Memory B cell (primary cell): ENCODE results near the gene SPDYE17.
"Not testable (repeated sequence)": the region's sequence is repeated elsewhere in the genome, so short reads cannot be mapped to it uniquely, and the experiment has no call there.

Experiments
- ATAC-seq: fragments of 150-1000 bp; cut with Tn5 transposase; 2 replicates; pipeline ENCODE4 v1.10.0; 2021; ENCODE audit warnings: low read depth, mild to moderate bottlenecking, moderate library complexity
- DNase-seq, 2 donors: peaks; one replicate each; pipeline ENCODE4 v3.0.0; 2022; ENCODE audit warnings: low spot score in 2 of 2
- H3K27ac Mint-ChIP-seq: one replicate; pipeline ENCODE4 v1.8.0; 2022; ENCODE audit warnings: mild to moderate bottlenecking, moderate library complexity, mixed read lengths
- H3K27me3 Mint-ChIP-seq: one replicate; pipeline ENCODE4 v1.8.0; 2022; ENCODE audit warnings: mixed read lengths
- H3K36me3 Mint-ChIP-seq: one replicate; pipeline ENCODE4 v1.8.0; 2022; ENCODE audit warnings: mild to moderate bottlenecking, mixed read lengths
- H3K4me1 Mint-ChIP-seq: one replicate; pipeline ENCODE4 v1.8.0; 2022; ENCODE audit warnings: mixed read lengths
- H3K4me3 Mint-ChIP-seq: one replicate; pipeline ENCODE4 v1.8.0; 2022; ENCODE audit warnings: mild to moderate bottlenecking, moderate library complexity, mixed read lengths
- H3K9me3 Mint-ChIP-seq: one replicate; pipeline ENCODE4 v1.8.0; 2022; ENCODE audit warnings: mixed read lengths

Gene SPDYE17

GRCh38 chr7:77032261-77032660, at the start of gene SPDYE17:
Gene SPDYE17, minus strand, starts transcription at chr7:77032361. Its CDS starts 1,791 bp downstream, at chr7:77030570.
- not testable (repeated sequence) for H3K36me3 Mint-ChIP-seq, H3K4me1 Mint-ChIP-seq, H3K27ac Mint-ChIP-seq, H3K27me3 Mint-ChIP-seq, ATAC-seq, H3K4me3 Mint-ChIP-seq, H3K9me3 Mint-ChIP-seq, DNase-seq

- peaks cover 11% of the 10 kb centered on the region for H3K36me3 Mint-ChIP-seq
- not testable (repeated sequence) for H3K27me3 Mint-ChIP-seq, ATAC-seq, DNase-seq, H3K9me3 Mint-ChIP-seq, H3K4me3 Mint-ChIP-seq, H3K27ac Mint-ChIP-seq, H3K4me1 Mint-ChIP-seq
These were observed 48.1 kb upstream of the SPDYE17 start for GRCh38 chr7:77080236-77080635.

GRCh38 chr7:77079624-77080023, 47.5 kb upstream of the SPDYE17 start:
- not testable (repeated sequence) for H3K27ac Mint-ChIP-seq, H3K27me3 Mint-ChIP-seq, H3K4me3 Mint-ChIP-seq, ATAC-seq, H3K4me1 Mint-ChIP-seq, DNase-seq, H3K9me3 Mint-ChIP-seq
- peaks cover 15% of the 10 kb centered on the region for H3K36me3 Mint-ChIP-seq

- H3K27ac Mint-ChIP-seq, ATAC-seq, H3K9me3 Mint-ChIP-seq, DNase-seq, H3K4me1 Mint-ChIP-seq, H3K27me3 Mint-ChIP-seq, H3K4me3 Mint-ChIP-seq: not testable (repeated sequence)
- peaks cover 20% of the 10 kb centered on the region for H3K36me3 Mint-ChIP-seq
These were observed 47.0 kb upstream of the SPDYE17 start for GRCh38 chr7:77079112-77079511.

- not testable (repeated sequence) for DNase-seq, H3K4me1 Mint-ChIP-seq, H3K27ac Mint-ChIP-seq, H3K4me3 Mint-ChIP-seq, ATAC-seq, H3K9me3 Mint-ChIP-seq, H3K27me3 Mint-ChIP-seq
- peaks cover 19% of the 10 kb centered on the region for H3K36me3 Mint-ChIP-seq
These were observed 44.9 kb upstream of the SPDYE17 start for GRCh38 chr7:77077060-77077459.

- not testable (repeated sequence) for H3K9me3 Mint-ChIP-seq, H3K27me3 Mint-ChIP-seq, ATAC-seq, H3K4me1 Mint-ChIP-seq, H3K27ac Mint-ChIP-seq, DNase-seq, H3K4me3 Mint-ChIP-seq
- H3K36me3 Mint-ChIP-seq: peaks cover 23% of the 10 kb centered on the region
These were observed 42.7 kb upstream of the SPDYE17 start for GRCh38 chr7:77074786-77075396.

GRCh38 chr7:77071108-77071507, 38.9 kb upstream of the SPDYE17 start:
- peaks cover 23% of the 10 kb centered on the region for H3K36me3 Mint-ChIP-seq
- peaks cover 10% of the 10 kb centered on the region for H3K4me1 Mint-ChIP-seq
- not testable (repeated sequence) for H3K9me3 Mint-ChIP-seq, H3K4me3 Mint-ChIP-seq, H3K27ac Mint-ChIP-seq, H3K27me3 Mint-ChIP-seq, DNase-seq, ATAC-seq

- H3K36me3 Mint-ChIP-seq, DNase-seq, ATAC-seq, H3K9me3 Mint-ChIP-seq, H3K27me3 Mint-ChIP-seq, H3K27ac Mint-ChIP-seq, H3K4me3 Mint-ChIP-seq: not testable (repeated sequence)
- H3K4me1 Mint-ChIP-seq: peaks cover 10% of the 10 kb centered on the region
These were observed 33.7 kb upstream of the SPDYE17 start for GRCh38 chr7:77065869-77066268.

- not testable (repeated sequence) for H3K9me3 Mint-ChIP-seq, ATAC-seq, DNase-seq, H3K27ac Mint-ChIP-seq, H3K4me3 Mint-ChIP-seq, H3K36me3 Mint-ChIP-seq, H3K27me3 Mint-ChIP-seq
- H3K4me1 Mint-ChIP-seq: peaks cover 10% of the 10 kb centered on the region
These were observed 31.6 kb upstream of the SPDYE17 start for GRCh38 chr7:77063732-77064131.

GRCh38 chr7:77062557-77062956, 30.4 kb upstream of the SPDYE17 start, which contains the start of gene SPDYE18:
Gene SPDYE18, minus strand, starts transcription at chr7:77062558. Its CDS starts 2,046 bp downstream, at chr7:77060512.
- H3K4me1 Mint-ChIP-seq, H3K27ac Mint-ChIP-seq, H3K36me3 Mint-ChIP-seq, H3K9me3 Mint-ChIP-seq, H3K27me3 Mint-ChIP-seq, ATAC-seq, H3K4me3 Mint-ChIP-seq, DNase-seq: not testable (repeated sequence)

GRCh38 chr7:77026349-77026748, 5.8 kb downstream of the SPDYE17 start:
- H3K27me3 Mint-ChIP-seq, H3K36me3 Mint-ChIP-seq, H3K4me1 Mint-ChIP-seq, H3K4me3 Mint-ChIP-seq, ATAC-seq, H3K9me3 Mint-ChIP-seq, DNase-seq, H3K27ac Mint-ChIP-seq: not testable (repeated sequence)

GRCh38 chr7:77010074-77010680, 22.0 kb downstream of the SPDYE17 start:
- H3K9me3 Mint-ChIP-seq, H3K27me3 Mint-ChIP-seq, ATAC-seq, H3K27ac Mint-ChIP-seq, DNase-seq, H3K36me3 Mint-ChIP-seq, H3K4me3 Mint-ChIP-seq, H3K4me1 Mint-ChIP-seq: not testable (repeated sequence)

- not testable (repeated sequence) for H3K27me3 Mint-ChIP-seq, DNase-seq, H3K9me3 Mint-ChIP-seq, H3K4me1 Mint-ChIP-seq, H3K27ac Mint-ChIP-seq, H3K4me3 Mint-ChIP-seq, H3K36me3 Mint-ChIP-seq, ATAC-seq
These were observed 24.2 kb downstream of the SPDYE17 start for GRCh38 chr7:77008000-77008399.

- H3K27me3 Mint-ChIP-seq, DNase-seq, ATAC-seq, H3K27ac Mint-ChIP-seq, H3K4me1 Mint-ChIP-seq, H3K9me3 Mint-ChIP-seq, H3K36me3 Mint-ChIP-seq, H3K4me3 Mint-ChIP-seq: not testable (repeated sequence)
These were observed 25.7 kb downstream of the SPDYE17 start for GRCh38 chr7:77006127-77007110.
